NCI-H69 (cell line): ENCODE data around the gene TRPM1.
A peak's percentile ranks its signal among the peaks of the same experiment; 100 is the strongest.

Source experiments
- DNase-seq: peaks from one replicate; lab custom pipeline; 2025; lab: John Stamatoyannopoulos, UW

The TRPM1 gene

DNA sequence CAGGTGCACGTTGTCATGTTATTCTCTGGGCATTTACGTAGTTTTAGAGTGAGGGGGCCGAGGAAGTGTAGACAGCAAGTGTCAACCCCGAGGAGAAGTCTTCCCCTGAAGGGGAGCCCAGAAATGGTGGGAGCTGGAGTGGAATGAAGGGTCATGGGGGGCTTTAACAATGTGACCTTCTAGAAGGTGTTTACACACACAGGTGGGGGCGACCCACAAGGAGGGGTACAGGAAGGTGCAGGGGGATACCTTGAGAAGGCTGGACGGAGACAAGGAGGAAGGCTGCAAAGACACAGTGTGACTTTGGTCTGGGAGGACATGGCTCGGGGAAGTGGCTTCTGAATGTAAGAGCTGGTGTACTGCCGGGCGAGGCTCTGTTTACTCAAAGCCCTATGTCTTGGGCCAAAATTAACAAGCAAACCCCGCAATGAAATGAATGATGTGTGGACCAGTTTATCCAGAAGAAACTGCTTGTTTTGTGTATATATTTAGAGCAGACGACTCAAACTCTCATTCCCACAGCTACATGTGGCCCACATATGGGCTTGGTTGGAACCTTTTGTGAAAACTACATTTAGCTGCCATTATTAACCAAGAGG lies 18.7 kb downstream of the TRPM1 start:
- DNase-seq: peak; percentile 77

- DNase-seq: peak; percentile 94
Observed at GRCh38 chr15:31081588-31082250, 19.8 kb downstream of the TRPM1 start.

DNA sequence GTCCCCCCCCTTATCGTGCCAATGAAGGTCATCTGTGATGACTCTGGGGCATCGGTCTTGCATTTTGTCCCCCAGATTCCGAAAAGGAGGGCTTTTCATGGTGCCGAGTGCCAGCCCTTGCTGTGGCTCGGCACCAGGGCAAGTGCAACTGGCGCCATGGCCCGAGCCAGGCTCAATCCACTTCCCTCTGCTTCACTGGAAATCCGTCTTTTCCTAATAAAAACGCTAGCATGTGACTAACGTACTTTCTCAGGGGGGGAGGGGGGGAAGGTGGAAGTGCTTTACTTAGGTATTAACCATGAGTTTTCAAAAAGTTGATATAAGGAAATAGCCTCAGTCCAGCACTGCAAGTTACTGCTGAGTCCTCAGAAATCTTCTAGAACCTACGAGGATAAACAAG lies 20.5 kb downstream of the TRPM1 start:
- DNase-seq: no peak

- DNase-seq: peak; percentile 30
Observed at GRCh38 chr15:31080591-31081014, 20.9 kb downstream of the TRPM1 start.

DNA sequence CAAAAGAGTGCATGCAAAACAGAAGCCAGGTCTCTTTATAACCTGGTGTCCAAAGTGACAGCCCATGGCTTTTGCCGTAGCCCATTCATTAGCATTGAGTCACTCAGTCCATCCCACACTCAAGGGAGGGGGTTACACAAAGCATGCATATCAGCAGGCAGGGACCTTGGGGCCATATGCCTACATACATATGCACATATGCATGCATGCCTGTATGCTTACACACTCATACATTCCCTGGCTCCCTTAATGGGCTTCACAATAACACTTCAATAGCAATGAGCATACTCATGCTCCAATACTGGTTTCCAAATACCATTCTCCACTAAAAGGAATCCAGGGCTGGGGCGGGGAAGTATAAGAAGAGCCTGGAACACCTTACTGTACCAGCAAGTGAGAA lies 22.0 kb downstream of the TRPM1 start:
- DNase-seq: peak; percentile 33

DNA sequence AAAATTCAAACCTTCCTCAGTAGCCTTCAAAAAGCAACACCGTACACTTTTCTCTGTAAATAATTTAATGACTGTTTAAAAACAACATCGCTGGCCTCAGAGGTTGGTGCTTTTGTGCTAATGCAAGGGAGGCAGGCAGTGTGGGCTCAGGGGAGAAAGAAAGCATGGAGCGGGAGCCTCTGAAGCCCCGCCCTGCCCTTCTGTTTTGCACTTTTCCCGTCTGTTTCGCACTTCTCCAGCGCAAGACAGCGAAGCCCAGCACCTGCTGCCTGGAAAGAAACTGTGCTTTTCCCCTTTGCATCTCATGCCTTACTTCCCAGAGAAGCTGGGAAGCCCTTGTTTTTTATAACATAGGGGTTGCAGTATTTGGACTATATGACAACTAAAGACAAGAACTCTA lies 23.1 kb downstream of the TRPM1 start:
- DNase-seq: no peak

DNA sequence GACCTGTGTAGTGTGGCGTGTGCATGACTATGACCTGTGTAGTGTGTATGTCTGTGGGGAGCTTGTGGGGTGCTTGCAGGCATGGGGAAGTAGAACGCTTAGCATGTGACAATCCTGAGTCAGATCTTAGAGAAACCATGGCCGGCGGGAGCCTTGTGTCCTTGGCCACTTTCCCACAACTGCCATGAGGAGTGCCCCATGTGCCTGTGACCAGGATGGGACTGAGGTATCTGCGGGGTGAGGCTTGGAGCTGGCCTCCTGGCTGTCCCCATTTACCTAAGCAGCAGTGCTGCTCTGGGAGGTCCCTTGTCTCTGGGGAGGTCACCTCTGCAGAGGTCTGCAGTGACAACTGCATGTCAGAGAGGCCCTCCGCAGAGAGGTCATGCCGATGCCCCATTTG lies 23.6 kb downstream of the TRPM1 start:
- DNase-seq: no peak

DNA sequence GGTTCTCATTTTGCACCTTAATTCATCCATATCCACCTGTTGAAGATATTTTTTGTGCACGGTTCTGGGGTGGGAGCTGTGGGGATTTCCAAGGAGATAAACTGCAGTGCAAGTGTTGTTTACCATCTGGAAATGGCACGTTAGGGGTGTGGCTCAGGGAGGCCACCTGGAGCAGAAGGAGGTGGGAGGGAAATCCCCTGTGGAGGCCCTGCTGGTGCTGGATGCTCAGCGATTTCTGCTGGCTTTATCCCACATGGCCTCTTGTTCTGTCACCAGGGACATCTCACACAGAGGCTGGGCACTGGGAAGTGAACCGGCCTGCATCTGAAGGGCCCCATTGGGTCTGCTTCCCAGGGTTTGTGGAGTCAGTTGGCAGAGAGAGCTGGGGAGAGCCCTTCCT lies 24.3 kb downstream of the TRPM1 start:
- DNase-seq: peak; percentile 88

GRCh38 chr15:31074321-31074720 lies 27.2 kb downstream of the TRPM1 start:
- no peak for DNase-seq

DNA sequence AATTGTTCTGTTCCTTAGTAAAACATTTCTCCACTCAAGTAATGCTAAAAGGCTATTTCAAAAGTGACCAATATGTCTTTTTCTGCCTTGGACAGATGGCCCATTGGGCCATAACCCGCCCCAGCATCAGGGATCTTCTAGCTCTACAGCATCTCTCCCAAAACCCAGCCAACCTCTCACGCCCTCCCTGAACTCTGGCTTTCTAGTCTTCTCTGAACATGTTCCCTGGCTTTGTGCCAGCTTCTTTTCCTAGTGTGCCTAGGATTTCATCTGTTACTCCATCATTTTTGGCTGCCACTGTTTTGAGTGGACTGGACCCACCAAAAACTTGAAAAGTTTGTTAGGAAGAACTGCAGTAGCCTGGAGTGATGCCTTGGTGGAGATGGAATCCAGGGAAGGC lies 30.7 kb downstream of the TRPM1 start:
- DNase-seq: peak; percentile 22

GRCh38 chr15:31069360-31070000 lies 32.0 kb downstream of the TRPM1 start:
- no peak for DNase-seq

- DNase-seq: no peak
Observed at GRCh38 chr15:31067890-31068603, 33.5 kb downstream of the TRPM1 start.

DNA sequence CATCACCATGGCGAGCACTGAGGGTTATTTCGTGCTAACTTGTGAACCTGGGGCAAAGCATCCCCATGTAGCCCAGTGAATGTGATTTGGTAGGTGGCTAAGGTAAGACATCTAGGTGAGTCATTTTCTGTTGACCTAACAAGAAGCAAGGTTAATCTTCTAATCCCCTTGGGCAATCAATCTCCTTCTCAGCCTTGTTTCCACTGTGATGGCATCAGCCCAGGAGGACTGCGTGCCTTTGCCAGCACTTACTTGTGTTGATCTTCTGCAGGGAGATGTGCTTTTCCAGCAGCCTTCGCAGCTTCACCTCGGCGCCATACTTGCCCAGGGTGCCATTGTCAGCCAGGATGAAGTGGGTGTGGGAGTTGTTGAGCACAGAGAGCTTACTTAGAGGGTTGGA lies 35.7 kb downstream of the TRPM1 start:
- no peak for DNase-seq

DNA sequence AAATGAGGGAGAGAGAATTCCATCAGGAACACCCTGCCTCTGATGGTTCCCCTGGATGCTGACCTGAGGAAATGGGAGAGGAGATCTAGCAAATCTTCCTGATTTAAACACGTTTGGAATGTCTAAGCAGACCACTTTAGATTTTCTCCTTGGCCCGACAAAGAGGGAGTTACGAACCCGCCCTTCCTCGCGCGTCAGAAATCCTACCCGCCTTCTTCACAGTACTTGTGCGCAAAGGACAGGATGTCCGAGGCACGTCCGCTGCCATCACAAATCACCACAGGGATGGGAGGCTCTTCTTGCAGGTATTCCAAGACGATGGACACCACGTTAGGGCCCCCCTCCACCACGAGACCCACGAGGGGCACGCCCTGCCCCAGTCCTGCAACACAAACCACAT lies 38.6 kb downstream of the TRPM1 start:
- DNase-seq: no peak

- DNase-seq: peak; percentile 75
Observed at GRCh38 chr15:31062310-31062847, 39.1 kb downstream of the TRPM1 start.

GRCh38 chr15:31060429-31061140 lies 40.9 kb downstream of the TRPM1 start:
- DNase-seq: no peak

DNA sequence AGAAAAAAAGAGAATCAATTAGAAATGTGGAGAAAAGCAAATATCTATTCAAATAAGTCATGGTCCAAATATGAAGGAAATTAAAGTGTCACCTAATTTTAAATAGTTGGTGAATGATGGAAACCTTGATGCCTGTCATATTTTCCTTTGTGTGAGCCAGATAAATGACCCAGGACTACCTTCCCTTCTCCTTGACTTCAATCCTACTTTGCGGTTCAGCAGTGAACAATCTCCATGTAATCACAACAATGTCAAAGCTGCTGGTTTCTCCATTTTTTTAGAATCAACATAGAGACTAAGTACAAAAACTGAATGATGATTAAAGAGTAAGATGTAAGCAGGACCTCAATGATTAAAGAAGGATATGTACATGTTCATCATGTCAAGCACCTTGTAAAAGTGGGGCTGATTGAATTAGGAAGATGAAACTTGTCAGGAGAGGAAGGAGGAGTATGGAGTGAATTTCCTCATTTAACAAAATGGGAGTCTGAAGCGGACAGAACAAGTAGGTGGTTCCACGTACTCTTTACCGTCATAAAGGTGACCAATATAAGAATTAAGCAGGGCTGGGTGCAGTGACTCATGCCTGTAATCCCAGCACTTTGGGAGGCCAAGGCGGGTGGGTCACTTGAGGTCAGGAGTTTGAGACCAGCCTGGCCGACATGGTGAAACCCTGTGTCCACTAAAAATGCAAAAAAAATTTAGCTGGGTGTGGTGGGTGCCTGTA lies 43.1 kb downstream of the TRPM1 start:
- no peak for DNase-seq

GRCh38 chr15:31051496-31052080 lies 49.9 kb downstream of the TRPM1 start:
- DNase-seq: peak; percentile 15

GRCh38 chr15:31050953-31051352 lies 50.6 kb downstream of the TRPM1 start:
- DNase-seq: no peak

DNA sequence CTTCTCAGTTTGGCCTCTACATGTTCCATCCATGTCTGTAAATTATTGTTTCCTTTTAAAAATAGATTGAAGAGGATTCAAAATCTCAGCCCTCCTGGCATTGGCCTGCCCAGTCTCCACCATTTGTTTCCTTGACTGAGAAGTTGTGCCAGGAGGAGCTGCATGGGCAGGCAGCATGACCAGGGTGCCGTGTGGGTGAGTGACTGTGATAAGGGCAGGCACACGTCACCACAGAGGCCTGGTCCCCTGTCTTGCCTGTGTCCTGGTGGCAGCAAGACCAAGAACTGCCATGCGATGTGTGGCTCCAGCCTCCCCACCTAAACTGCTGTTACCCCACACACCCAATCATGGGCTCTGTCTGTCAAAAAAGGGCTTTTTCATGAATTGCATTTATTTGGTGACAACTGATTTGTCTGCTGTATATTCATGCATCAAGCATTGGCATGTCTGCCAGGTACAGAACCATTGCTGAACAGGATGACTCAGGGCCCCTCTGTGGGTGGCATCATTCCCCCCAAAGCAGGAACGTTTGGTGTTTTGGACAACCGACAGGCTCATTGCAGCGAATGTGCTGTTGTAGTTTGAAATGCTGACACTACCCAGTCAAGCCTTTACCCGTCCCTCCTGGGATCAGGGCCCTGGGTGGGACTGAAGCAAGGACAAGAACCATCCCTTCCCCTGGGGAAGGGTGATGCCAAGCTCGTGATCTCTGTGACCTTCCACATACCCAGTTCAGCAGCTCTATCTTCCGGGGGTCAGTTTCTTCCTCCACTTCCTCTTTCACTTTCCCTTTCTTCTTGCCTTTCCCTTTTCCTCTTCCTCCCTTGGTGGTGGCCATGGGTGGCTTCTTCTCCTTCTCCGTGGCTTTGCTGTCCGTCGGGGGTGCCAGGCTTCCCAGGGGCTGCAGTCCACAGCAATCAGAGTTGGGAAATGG lies 51.6 kb downstream of the TRPM1 start:
- DNase-seq: no peak
